IMR-90 (cell line): ENCODE results near the gene KDSR. TPM values are rescaled to one million over a fixed set of nuclear protein-coding genes. Genes with fewer than 3 reads are reported as not detected.

Source experiments
- ATAC-seq: fragments of 200-7000 bp; cut with Tn5 transposase; 2 replicates; pipeline ENCODE4 v1.9.1; 2020; ENCODE audit warnings: low read depth, mild to moderate bottlenecking, moderate library complexity
- BruUV-seq: library from RNA; stranded (reverse); fragments of 400-500 nt; replicated peaks from 2 replicates; lab custom pipeline; 2021; lab: Mats Ljungman, UMichigan
- CTCF ChIA-PET: fragments of 300-600 bp; formaldehyde crosslinking; extraction: SDS; loops from one replicate; lab custom pipeline; 2021; ENCODE audit warnings: antibody characterized with exemption; lab: Yijun Ruan, JAX
- POLR2A ChIA-PET: fragments of 300-600 bp; sonication (Branson Sonifier 250); formaldehyde crosslinking; loops from one replicate; lab custom pipeline; 2022; ENCODE audit warnings: antibody characterized with exemption; ENCODE audit not compliant: unreplicated experiment; lab: Charles Lee
- DNase-seq: peaks from one replicate; pipeline ENCODE4 v3.0.0; 2013
- H2AFZ ChIP-seq: replicated peaks from 2 replicates; pipeline ENCODE3; 2013; ENCODE audit warnings: low read length, mild to moderate bottlenecking; ENCODE audit not compliant: poor library complexity
- H2AK5ac ChIP-seq: 2 replicates; pipeline ENCODE4 v1.6.1; 2013; ENCODE audit warnings: low read depth, low read length, inconsistent platforms
- H2AK9ac ChIP-seq: replicated peaks from 2 replicates; pipeline ENCODE3; 2013; ENCODE audit warnings: mild to moderate bottlenecking, low read depth, low read length, moderate library complexity; ENCODE audit not compliant: poor library complexity
- H2BK120ac ChIP-seq: 2 replicates; pipeline ENCODE4 v1.6.1; 2013; ENCODE audit warnings: low read depth, low read length, inconsistent platforms
- H2BK15ac ChIP-seq: 3 replicates; pipeline ENCODE4 v1.6.1; 2013; ENCODE audit warnings: low read depth, low read length, inconsistent platforms
- H2BK20ac ChIP-seq: 2 replicates; pipeline ENCODE4 v1.6.1; 2013; ENCODE audit warnings: low read depth, mild to moderate bottlenecking, inconsistent platforms, low read length, moderate library complexity
- H2BK5ac ChIP-seq: 2 replicates; pipeline ENCODE4 v1.6.1; 2013; ENCODE audit warnings: mild to moderate bottlenecking, low read depth, low read length, inconsistent platforms; ENCODE audit not compliant: poor library complexity, severe bottlenecking
- H3K14ac ChIP-seq: replicated peaks from 2 replicates; pipeline ENCODE4 v1.6.1; 2013; ENCODE audit warnings: low read depth, low read length, inconsistent platforms
- H3K18ac ChIP-seq: 2 replicates; pipeline ENCODE4 v1.6.1; 2013; ENCODE audit warnings: low read depth, low read length, control low read depth
- H3K23ac ChIP-seq: 2 replicates; pipeline ENCODE4 v1.6.1; 2013; ENCODE audit warnings: low read depth, low read length, inconsistent platforms
- H3K27ac ChIP-seq: 2 replicates; pipeline ENCODE4 v1.5.1; 2013; ENCODE audit warnings: mild to moderate bottlenecking, control low read depth, low read length; ENCODE audit not compliant: insufficient read depth
- H3K27me3 ChIP-seq: 2 replicates; pipeline ENCODE4 v1.6.1; 2013; ENCODE audit warnings: low read length; ENCODE audit not compliant: control insufficient read depth, insufficient read depth
- H3K36me3 ChIP-seq: 2 replicates; pipeline ENCODE4 v1.6.1; 2013; ENCODE audit warnings: low read length, mixed read lengths; ENCODE audit not compliant: control insufficient read depth, insufficient read depth
- H3K4ac ChIP-seq: 2 replicates; pipeline ENCODE4 v1.6.1; 2013; ENCODE audit warnings: low read depth, low read length, inconsistent platforms
- H3K4me1 ChIP-seq: 2 replicates; pipeline ENCODE4 v1.6.1; 2013; ENCODE audit warnings: low read length, mixed read lengths; ENCODE audit not compliant: control insufficient read depth, insufficient read depth
- H3K4me2 ChIP-seq: 2 replicates; pipeline ENCODE4 v1.6.1; 2013; ENCODE audit warnings: low read depth, mild to moderate bottlenecking, control low read depth, low read length, moderate library complexity
- H3K4me3 ChIP-seq: 2 replicates; pipeline ENCODE4 v1.5.1; 2013; ENCODE audit warnings: low read depth, mild to moderate bottlenecking, control low read depth, low read length, moderate library complexity; ENCODE audit not compliant: insufficient read depth
- H3K56ac ChIP-seq: 2 replicates; pipeline ENCODE4 v1.6.1; 2013; ENCODE audit warnings: low read length, inconsistent platforms; ENCODE audit not compliant: insufficient read depth; ENCODE audit errors: extremely low read depth
- H3K79me1 ChIP-seq, 2 experiments: 2 replicates each; pipeline ENCODE4 v1.6.1; 2013; ENCODE audit warnings: low read length in 2 of 2, inconsistent platforms in 1 of 2, low read depth in 1 of 2
- H3K9ac ChIP-seq: 2 replicates; pipeline ENCODE4 v1.6.1; 2013; ENCODE audit warnings: low read depth, low read length, control low read depth
- H3K9me1 ChIP-seq: 2 replicates; pipeline ENCODE4 v1.6.1; 2013; ENCODE audit warnings: low read length, inconsistent platforms; ENCODE audit not compliant: insufficient read depth
- H3K9me3 ChIP-seq: 2 replicates; pipeline ENCODE4 v1.6.1; 2013; ENCODE audit warnings: low read length; ENCODE audit not compliant: control insufficient read depth, insufficient read depth
- H4K20me1 ChIP-seq: 2 replicates; pipeline ENCODE4 v1.6.1; 2013; ENCODE audit warnings: low read length, inconsistent platforms; ENCODE audit not compliant: insufficient read depth
- H4K5ac ChIP-seq: 2 replicates; pipeline ENCODE4 v1.6.1; 2013; ENCODE audit warnings: mild to moderate bottlenecking, low read depth, low read length, control low read depth
- H4K8ac ChIP-seq, 2 experiments: 2 replicates each; pipeline ENCODE4 v1.6.1; 2013; ENCODE audit warnings: low read depth in 2 of 2, low read length in 2 of 2, control low read depth in 1 of 2, inconsistent platforms in 1 of 2
- H4K91ac ChIP-seq: 2 replicates; pipeline ENCODE4 v1.6.1; 2013; ENCODE audit warnings: low read depth, low read length, inconsistent platforms; ENCODE audit not compliant: insufficient read depth
- BHLHE40 ChIP-seq: fragments of 150-350 bp; IDR thresholded peaks from 2 replicates; pipeline ENCODE4 v1.6.1; 2016; ENCODE audit warnings: mild to moderate bottlenecking, low read depth, low read length
- CEBPB ChIP-seq: IDR thresholded peaks from 2 replicates; pipeline ENCODE4 v1.6.1; 2012; ENCODE audit warnings: low read depth, low read length, improper control_type of control experiment
- CHD1 ChIP-seq: IDR thresholded peaks from 2 replicates; pipeline ENCODE4 v1.6.1; 2012; ENCODE audit warnings: low read depth, low read length, improper control_type of control experiment
- CTCF ChIP-seq: conservative IDR thresholded peaks from 2 replicates; pipeline ENCODE4 v1.5.1; 2012; ENCODE audit warnings: mild to moderate bottlenecking, low read depth, low read length, improper control_type of control experiment
- FOS ChIP-seq: fragments of 150-350 bp; IDR thresholded peaks from 2 replicates; pipeline ENCODE4 v1.6.1; 2016; ENCODE audit warnings: low read depth, low read length
- MAFK ChIP-seq: IDR thresholded peaks from 2 replicates; pipeline ENCODE4 v1.6.1; 2012; ENCODE audit warnings: low read depth, low read length, improper control_type of control experiment
- MAZ ChIP-seq: IDR thresholded peaks from 2 replicates; pipeline ENCODE4 v1.6.1; 2012; ENCODE audit warnings: low read depth, mild to moderate bottlenecking, low read length, improper control_type of control experiment, moderate library complexity, borderline replicate concordance
- MXI1 ChIP-seq: IDR thresholded peaks from 2 replicates; pipeline ENCODE4 v1.6.1; 2012; ENCODE audit warnings: low read depth, mild to moderate bottlenecking, low read length, moderate library complexity, borderline replicate concordance
- NFE2L2 ChIP-seq: fragments of 150-350 bp; IDR thresholded peaks from 2 replicates; pipeline ENCODE4 v1.6.1; 2016; ENCODE audit warnings: low read depth, mild to moderate bottlenecking, low read length
- POLR2A ChIP-seq: IDR thresholded peaks from 2 replicates; pipeline ENCODE4 v1.6.1; 2012; ENCODE audit warnings: mild to moderate bottlenecking, low read depth, low read length
- RAD21 ChIP-seq: IDR thresholded peaks from 2 replicates; pipeline ENCODE4 v1.6.1; 2012; ENCODE audit warnings: low read length, improper control_type of control experiment
- RCOR1 ChIP-seq: IDR thresholded peaks from 2 replicates; pipeline ENCODE4 v1.6.1; 2012; ENCODE audit warnings: mild to moderate bottlenecking, low read length, improper control_type of control experiment; ENCODE audit not compliant: insufficient replicate concordance
- RFX5 ChIP-seq: IDR thresholded peaks from 2 replicates; pipeline ENCODE4 v1.8.0; 2012; ENCODE audit warnings: low read depth, mild to moderate bottlenecking, low read length, moderate library complexity
- SMC3 ChIP-seq: fragments of 150-350 bp; IDR thresholded peaks from 2 replicates; pipeline ENCODE4 v1.6.1; 2016; ENCODE audit warnings: low read depth, mild to moderate bottlenecking, antibody characterized with exemption, low read length, moderate library complexity
- USF2 ChIP-seq: fragments of 150-350 bp; IDR thresholded peaks from 2 replicates; pipeline ENCODE4 v1.6.1; 2017; ENCODE audit warnings: mild to moderate bottlenecking, antibody characterized with exemption, low read length, low read depth
- WGBS, 2 experiments: methylation state at CpG; one replicate each; pipeline versions ENCODE4 v1.1.5 to v1.1.7; 2013; ENCODE audit warnings: missing lambda C conversion rate in 2 of 2; ENCODE audit not compliant: insufficient read length in 1 of 2; ENCODE audit errors: extremely low coverage in 2 of 2; 5-methylcytosine and 5-hydroxymethylcytosine counted together
- dilution Hi-C: fragments of 300-500 bp; cut with HindIII; formaldehyde crosslinking; loops from one replicate; pipeline ENCODE4 v1.14.3; 2018; ENCODE audit warnings: low sequenced_read_pairs; ENCODE audit not compliant: unreplicated experiment
- in situ Hi-C: fragments of 300-500 bp; cut with MboI; formaldehyde crosslinking; loops from 3 replicates; pipeline ENCODE4 v1.14.3; 2019; ENCODE audit warnings: low sequenced_read_pairs, inconsistent platforms, mixed read lengths
- intact Hi-C: fragments of 100-400 bp; cut with micrococcal nuclease; formaldehyde crosslinking; loops from 2 replicates; pipeline ENCODE4 v1.10.0; 2022
- polyA plus RNA-seq, 3 experiments: library from polyadenylated mRNA; depleted of rRNA; stranded (reverse); fragments of >200 nt; gene quantifications; 2 replicates each; pipeline ENCODE4 v1.2.3, GENCODE V29; 2012; ENCODE audit warnings: low replicate concordance in 1 of 3
- total RNA-seq: library from RNA; depleted of rRNA; stranded (reverse); fragments of >200 nt; gene quantifications from 2 replicates; pipeline ENCODE4 v1.2.3, GENCODE V29; 2012
- TF ChIP-seq, protein P1 (sequence below): fragments of 150-350 bp; IDR thresholded peaks from 2 replicates; pipeline ENCODE4 v1.6.1; 2016; ENCODE audit warnings: low read depth, mild to moderate bottlenecking, low read length, moderate library complexity, borderline replicate concordance

KDSR gene
- total and polyA plus RNA-seq, 2 of the 4 experiments (the other 2 are of a cell fraction) = 21.5 to 21.9 TPM

DNA sequence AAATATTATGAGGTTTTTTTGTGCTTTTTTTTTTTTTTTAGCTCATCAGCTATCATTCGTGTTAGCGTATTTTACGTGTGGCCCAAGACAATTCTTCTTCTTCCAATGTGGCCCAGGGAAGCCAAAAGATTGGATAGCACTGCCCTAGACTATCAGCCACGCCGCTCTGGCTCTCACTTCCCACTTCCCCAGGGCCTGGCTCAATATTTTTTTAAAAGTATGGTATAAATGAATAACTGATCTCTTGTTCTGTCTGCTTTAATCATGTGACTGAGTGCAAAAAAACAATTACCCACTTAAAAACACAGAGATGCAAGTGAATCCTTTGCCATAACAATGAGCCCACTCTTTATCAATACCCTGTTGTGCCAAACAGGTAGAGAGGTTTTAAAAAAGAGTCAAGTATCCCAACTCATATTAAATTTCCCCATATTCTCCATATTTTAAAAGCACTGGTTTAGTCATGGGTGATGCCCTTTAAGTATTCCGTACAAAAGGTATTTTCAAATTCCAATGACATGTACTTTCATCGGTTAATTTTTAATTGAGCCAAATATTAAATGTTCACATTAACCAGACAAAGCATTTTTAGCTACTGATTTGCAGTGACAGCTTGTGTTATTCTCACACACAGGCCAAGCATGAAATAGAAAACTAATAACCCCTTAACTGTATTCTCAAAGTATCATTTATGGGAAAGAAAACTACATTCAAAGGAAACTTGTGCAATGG is 60.0 kb downstream of the KDSR start:
- H3K79me1 ChIP-seq = no peaks in the 10 kb centered on the region
- no peak overlapping the region for H3K56ac ChIP-seq
- H3K36me3 ChIP-seq = no peaks in the 10 kb centered on the region
- H2AFZ ChIP-seq = no peak overlapping the region
- H3K9me3 ChIP-seq = no peaks in the 10 kb centered on the region
- WGBS, 2 experiments = no CpG with 5 or more reads among the region's 7 CpGs
- H3K18ac ChIP-seq = no peak overlapping the region
- H4K20me1 ChIP-seq = no peaks in the 10 kb centered on the region
- no peak overlapping the region for H2AK9ac ChIP-seq
- H2BK5ac ChIP-seq = no peak overlapping the region
- H2BK15ac ChIP-seq = no peak overlapping the region
- H3K27ac ChIP-seq = no peak overlapping the region
- TF ChIP-seq NFE2L2 (no peak), MXI1 (no peak), POLR2A (no peak), RFX5 (no peak), MAFK (no peak), FOS (no peak), CEBPB (no peak), RCOR1 (no peak), CTCF (no peak), RAD21 (no peak), SMC3 (no peak), MAZ (no peak), BHLHE40 (no peak), CHD1 (no peak), USF2 (no peak)
- TF ChIP-seq, protein P1, sequence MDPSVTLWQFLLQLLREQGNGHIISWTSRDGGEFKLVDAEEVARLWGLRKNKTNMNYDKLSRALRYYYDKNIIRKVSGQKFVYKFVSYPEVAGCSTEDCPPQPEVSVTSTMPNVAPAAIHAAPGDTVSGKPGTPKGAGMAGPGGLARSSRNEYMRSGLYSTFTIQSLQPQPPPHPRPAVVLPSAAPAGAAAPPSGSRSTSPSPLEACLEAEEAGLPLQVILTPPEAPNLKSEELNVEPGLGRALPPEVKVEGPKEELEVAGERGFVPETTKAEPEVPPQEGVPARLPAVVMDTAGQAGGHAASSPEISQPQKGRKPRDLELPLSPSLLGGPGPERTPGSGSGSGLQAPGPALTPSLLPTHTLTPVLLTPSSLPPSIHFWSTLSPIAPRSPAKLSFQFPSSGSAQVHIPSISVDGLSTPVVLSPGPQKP = no peak
- POLR2A ChIA-PET = no interaction called here
- peaks cover 4% of the 10 kb centered on the region for H3K27me3 ChIP-seq
- no peak overlapping the region for H4K8ac ChIP-seq
- CTCF ChIA-PET = no interaction called here
- no peak overlapping the region for H2AK5ac ChIP-seq
- no peak overlapping the region for H2BK20ac ChIP-seq
- no peak overlapping the region for H4K91ac ChIP-seq
- no peak overlapping the region for H3K9ac ChIP-seq
- dilution Hi-C loops (no loop called here), in situ Hi-C loops (no loop called here), intact Hi-C loops (no loop called here)
- no TSS peak for BruUV-seq
- no peaks in the 10 kb centered on the region for H3K4me1 ChIP-seq
- no peak for ATAC-seq
- no peak overlapping the region for H3K14ac ChIP-seq
- no peak overlapping the region for H3K23ac ChIP-seq
- no peak overlapping the region for H4K5ac ChIP-seq
- no peak for DNase-seq
- no peaks in the 10 kb centered on the region for H3K9me1 ChIP-seq
- no peak overlapping the region for H3K4me3 ChIP-seq
- no peak overlapping the region for H3K4ac ChIP-seq
- no peak overlapping the region for H2BK120ac ChIP-seq
- no peak overlapping the region for H3K4me2 ChIP-seq
